Fibroblast of lung (primary cell): ENCODE results near the gene SLC6A20. TPM values are rescaled to one million over a fixed set of nuclear protein-coding genes. Genes with fewer than 3 reads are reported as not detected.

Experiments used
- DNase-seq, 2 donors: peaks; one replicate each; pipeline versions ENCODE4 v3.0.0 to v3.0.0-alpha.2; 2010; ENCODE audit warnings: low read depth in 2 of 2
- H2AFZ ChIP-seq: 2 replicates; pipeline ENCODE4 v1.5.1; 2012; ENCODE audit warnings: low read length, control low read depth, inconsistent platforms
- H3K27ac ChIP-seq: 2 replicates; pipeline ENCODE4 v1.5.1; 2011; ENCODE audit warnings: low read length, control low read depth; ENCODE audit not compliant: insufficient read depth
- H3K27me3 ChIP-seq: 2 replicates; pipeline ENCODE4 v1.5.1; 2011; ENCODE audit warnings: mild to moderate bottlenecking, low read length; ENCODE audit not compliant: control insufficient read depth, insufficient read depth
- H3K36me3 ChIP-seq: 2 replicates; pipeline ENCODE4 v1.5.1; 2011; ENCODE audit warnings: low read length; ENCODE audit not compliant: control insufficient read depth, insufficient read depth
- H3K4me1 ChIP-seq: 2 replicates; pipeline ENCODE4 v1.5.1; 2011; ENCODE audit warnings: low read length; ENCODE audit not compliant: control insufficient read depth, insufficient read depth; ENCODE audit errors: extremely low read depth
- H3K4me2 ChIP-seq: 2 replicates; pipeline ENCODE4 v1.5.1; 2011; ENCODE audit warnings: low read length, control low read depth; ENCODE audit not compliant: insufficient read depth; ENCODE audit errors: extremely low read depth
- H3K4me3 ChIP-seq, 4 experiments: fragments of 200-600 bp in 1 of 4; sonication (generic) in 1 of 4; replicated peaks in 1 of 4; 2 replicates each; pipeline ENCODE4 v1.5.1; 2011 to 2016; ENCODE audit warnings: low read length in 4 of 4, low read depth in 3 of 4, mild to moderate bottlenecking in 3 of 4, control low read depth in 2 of 4, inconsistent platforms in 1 of 4, mixed read lengths in 1 of 4; ENCODE audit not compliant: insufficient read depth in 1 of 4; ENCODE audit errors: control extremely low read depth in 1 of 4
- H3K79me2 ChIP-seq: 2 replicates; pipeline ENCODE4 v1.5.1; 2012; ENCODE audit warnings: mild to moderate bottlenecking, low read length, inconsistent platforms; ENCODE audit not compliant: control insufficient read depth, insufficient read depth
- H3K9ac ChIP-seq: 2 replicates; pipeline ENCODE4 v1.5.1; 2011; ENCODE audit warnings: mild to moderate bottlenecking, low read length, control low read depth; ENCODE audit not compliant: insufficient read depth
- H3K9me3 ChIP-seq: 2 replicates; pipeline ENCODE4 v1.5.1; 2012; ENCODE audit warnings: low read depth, low read length; ENCODE audit not compliant: control insufficient read depth, insufficient read depth
- H4K20me1 ChIP-seq: 2 replicates; pipeline ENCODE4 v1.5.1; 2011; ENCODE audit warnings: low read length; ENCODE audit not compliant: control insufficient read depth, insufficient read depth; ENCODE audit errors: extremely low read depth
- EZH2 ChIP-seq: IDR thresholded peaks from 2 replicates; pipeline ENCODE4 v1.5.1; 2012; ENCODE audit warnings: low read length, control low read depth, mild to moderate bottlenecking; ENCODE audit errors: missing control alignments
- polyA plus RNA-seq, 2 donors: library from polyadenylated mRNA; depleted of rRNA in 1 of 2; stranded (reverse) in 1 of 2; unstranded in 1 of 2; fragments of >200 nt; gene quantifications; 2 replicates each; pipeline ENCODE4 v1.2.1, GENCODE V29; 2011 to 2012; ENCODE audit warnings: missing spikeins in 1 of 2
- total RNA-seq: library from RNA; depleted of rRNA; stranded (reverse); fragments of >200 nt; gene quantifications from 2 replicates; pipeline ENCODE4 v1.2.1, GENCODE V29; 2014
- TF ChIP-seq, protein P1 (sequence below), 2 donors: IDR thresholded peaks in 1 of 2; conservative IDR thresholded peaks in 1 of 2; 1 replicate in 1 of 2; 2 replicates in 1 of 2; pipeline ENCODE4 v1.5.1; 2011 to 2012; ENCODE audit warnings: low read length in 2 of 2, control low read depth in 1 of 2, inconsistent platforms in 1 of 2, low read depth in 1 of 2, mild to moderate bottlenecking in 1 of 2

Gene SLC6A20
- total and polyA plus RNA-seq, 2 donors (not counting 1 experiment from before 2014, with no cell fraction given) = not detected

DNA sequence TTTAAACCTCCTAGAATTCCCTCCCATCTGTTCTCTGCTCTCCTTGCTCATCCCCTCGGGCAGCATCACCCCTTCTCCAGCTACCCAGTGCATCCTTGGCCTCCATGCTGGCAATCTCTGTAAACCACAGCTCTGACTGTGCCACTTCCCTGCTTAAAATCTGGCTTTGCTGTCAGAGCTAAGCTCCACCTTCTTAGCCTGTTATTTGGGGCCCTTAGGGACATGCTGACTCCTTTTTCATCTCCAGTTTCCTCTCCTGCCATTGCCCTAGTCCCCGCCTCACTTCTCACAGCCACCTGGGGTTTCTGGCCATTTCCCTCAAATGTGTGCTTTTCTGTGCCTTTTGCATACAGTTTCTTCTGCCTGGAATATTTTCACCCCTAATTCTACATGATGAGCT is 5.7 kb downstream of the SLC6A20 start:
- H3K27me3 ChIP-seq = peaks cover 49% of the 10 kb centered on the region
- no peak overlapping the region for H3K27ac ChIP-seq

DNA sequence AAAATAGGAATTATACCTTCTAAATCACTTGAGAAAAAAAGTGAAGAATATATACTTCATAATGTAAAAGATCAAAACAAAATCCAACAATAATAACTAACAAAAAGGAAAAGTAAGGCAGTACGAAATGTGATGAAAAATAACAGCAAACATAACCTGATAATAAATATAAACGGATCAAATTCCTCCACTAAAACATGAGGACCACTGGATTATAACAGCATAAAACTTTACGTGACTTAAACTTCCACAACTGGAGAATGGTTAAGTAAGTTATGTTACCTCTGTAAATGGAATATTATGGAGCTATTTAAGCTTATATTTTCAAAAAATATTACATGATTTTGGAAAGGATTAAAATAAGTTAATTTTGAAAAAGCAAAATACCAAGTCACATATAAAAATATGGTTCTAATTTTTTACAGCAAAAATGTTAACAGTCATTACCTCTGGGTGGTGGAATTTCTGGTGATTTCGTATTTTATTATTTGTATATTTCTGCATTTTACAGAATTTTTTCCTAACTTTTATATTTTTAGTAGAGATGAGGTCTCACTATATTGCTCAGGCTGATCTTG is 7.0 kb downstream of the SLC6A20 start:
- Histone ChIP-seq H3K4me2 (no peak overlapping the region), H3K4me3 (no peak overlapping the region), H3K27ac (no peak overlapping the region), H2AFZ (no peak overlapping the region), H3K27me3 (peaks cover 42% of the 10 kb centered on the region), H3K79me2 (no peaks in the 10 kb centered on the region), H3K4me1 (no peaks in the 10 kb centered on the region), H3K9ac (no peak overlapping the region), H4K20me1 (peaks cover 2% of the 10 kb centered on the region), H3K9me3 (no peaks in the 10 kb centered on the region), H3K36me3 (no peaks in the 10 kb centered on the region)
- DNase-seq = no peak
- TF ChIP-seq EZH2 = no peak
- TF ChIP-seq, protein P1, sequence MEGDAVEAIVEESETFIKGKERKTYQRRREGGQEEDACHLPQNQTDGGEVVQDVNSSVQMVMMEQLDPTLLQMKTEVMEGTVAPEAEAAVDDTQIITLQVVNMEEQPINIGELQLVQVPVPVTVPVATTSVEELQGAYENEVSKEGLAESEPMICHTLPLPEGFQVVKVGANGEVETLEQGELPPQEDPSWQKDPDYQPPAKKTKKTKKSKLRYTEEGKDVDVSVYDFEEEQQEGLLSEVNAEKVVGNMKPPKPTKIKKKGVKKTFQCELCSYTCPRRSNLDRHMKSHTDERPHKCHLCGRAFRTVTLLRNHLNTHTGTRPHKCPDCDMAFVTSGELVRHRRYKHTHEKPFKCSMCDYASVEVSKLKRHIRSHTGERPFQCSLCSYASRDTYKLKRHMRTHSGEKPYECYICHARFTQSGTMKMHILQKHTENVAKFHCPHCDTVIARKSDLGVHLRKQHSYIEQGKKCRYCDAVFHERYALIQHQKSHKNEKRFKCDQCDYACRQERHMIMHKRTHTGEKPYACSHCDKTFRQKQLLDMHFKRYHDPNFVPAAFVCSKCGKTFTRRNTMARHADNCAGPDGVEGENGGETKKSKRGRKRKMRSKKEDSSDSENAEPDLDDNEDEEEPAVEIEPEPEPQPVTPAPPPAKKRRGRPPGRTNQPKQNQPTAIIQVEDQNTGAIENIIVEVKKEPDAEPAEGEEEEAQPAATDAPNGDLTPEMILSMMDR (conservative IDR thresholded peaks at IDR 0.05 in 1 of 2, IDR thresholded peaks at IDR 0.05 in 1 of 2; ENCODE audit: low read depth in 1 of 2, low read length in 2 of 2) = no peak

More for the DNA sequence above, 5.7 kb downstream of the SLC6A20 start:
- Histone ChIP-seq H3K9me3 (no peaks in the 10 kb centered on the region), H3K4me2 (no peak overlapping the region), H2AFZ (no peak overlapping the region), H3K79me2 (no peaks in the 10 kb centered on the region), H3K9ac (no peak overlapping the region), H4K20me1 (peaks cover 2% of the 10 kb centered on the region), H3K36me3 (no peaks in the 10 kb centered on the region), H3K4me3 (no peak overlapping the region), H3K4me1 (no peaks in the 10 kb centered on the region)
- TF ChIP-seq EZH2 = no peak
- TF ChIP-seq, protein P1 (conservative IDR thresholded peaks at IDR 0.05 in 1 of 2, IDR thresholded peaks at IDR 0.05 in 1 of 2; ENCODE audit: low read depth in 1 of 2, low read length in 2 of 2) = no peak
- no peak for DNase-seq

DNA sequence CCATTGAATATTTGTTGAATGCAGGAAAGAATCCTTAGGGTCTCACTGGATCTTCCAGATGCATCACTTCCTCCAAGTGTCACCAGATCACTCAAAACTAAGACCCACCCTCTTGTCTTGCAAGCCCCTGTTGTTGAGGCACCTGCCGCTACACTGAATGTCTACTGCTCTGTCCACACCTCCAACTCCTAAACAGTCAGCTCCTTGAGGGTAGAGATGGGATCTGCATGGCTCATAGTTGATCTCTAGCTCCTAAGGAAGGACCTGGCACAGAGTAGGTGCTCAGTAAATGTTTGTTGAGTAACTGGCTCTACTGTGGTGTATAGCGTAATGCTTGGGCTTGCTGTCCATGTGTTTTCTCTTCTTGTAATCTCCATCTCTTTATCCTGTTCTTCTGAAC is 8.8 kb downstream of the SLC6A20 start:
- no peak overlapping the region for H3K9ac ChIP-seq
- TF ChIP-seq, protein P1 (conservative IDR thresholded peaks at IDR 0.05 in 1 of 2, IDR thresholded peaks at IDR 0.05 in 1 of 2; ENCODE audit: low read depth in 1 of 2, low read length in 2 of 2) = no peak
- no peak for TF ChIP-seq EZH2
- no peak overlapping the region for H3K27ac ChIP-seq
- DNase-seq = no peak
- H3K27me3 ChIP-seq = peaks cover 31% of the 10 kb centered on the region
- H2AFZ ChIP-seq = no peak overlapping the region
- no peak overlapping the region for H3K4me3 ChIP-seq
- H3K4me2 ChIP-seq = no peak overlapping the region
- no peaks in the 10 kb centered on the region for H3K79me2 ChIP-seq
- H3K36me3 ChIP-seq = no peaks in the 10 kb centered on the region
- H3K4me1 ChIP-seq = no peaks in the 10 kb centered on the region
- H3K9me3 ChIP-seq = no peaks in the 10 kb centered on the region
- no peaks in the 10 kb centered on the region for H4K20me1 ChIP-seq
